ENCODE measurements around the gene FBXO34.
"Not testable (repeated sequence)": the region's sequence is repeated elsewhere in the genome, so short reads cannot be mapped to it uniquely, and the experiment has no call there.

The FBXO34 gene

DNA sequence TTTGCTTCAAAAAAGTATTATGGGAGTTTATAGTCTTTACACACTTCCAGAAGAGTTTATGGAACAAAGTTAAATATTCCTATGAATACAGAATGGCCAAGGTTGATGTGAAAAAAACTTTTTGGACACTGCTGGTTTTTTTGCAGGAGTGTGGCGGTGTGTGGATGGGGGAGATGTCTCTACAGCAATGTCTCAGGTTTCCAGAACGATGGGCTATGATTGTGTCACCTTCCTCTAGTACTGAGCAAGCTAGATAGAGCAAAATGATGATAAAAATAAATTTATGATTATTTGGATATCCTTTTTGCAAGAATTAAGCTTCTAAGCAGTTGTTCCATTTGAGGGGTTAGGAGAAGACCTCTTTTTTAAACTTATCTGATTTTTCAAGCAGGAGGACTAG is 37.9 kb downstream of the FBXO34 start:
- peaks cover 17 to 24% of the 10 kb centered on the region in 2 experiments for H3K4me1 ChIP-seq (ENCODE audit: control insufficient read depth in 1 of 2, insufficient read depth in 1 of 2, low read depth in 1 of 2, low read length in 1 of 2)
- no peaks in the 10 kb centered on the region for H3K9me3 ChIP-seq
- H3K27ac ChIP-seq, result no peak overlapping the region
- no peak overlapping the region for H3K4me3 ChIP-seq (ENCODE audit: low read depth in 1 of 2, low read length in 1 of 2)
- H3K27me3 ChIP-seq, result no peaks in the 10 kb centered on the region
- no peaks in the 10 kb centered on the region for H3K36me3 ChIP-seq
- TF ChIP-seq, protein P1, sequence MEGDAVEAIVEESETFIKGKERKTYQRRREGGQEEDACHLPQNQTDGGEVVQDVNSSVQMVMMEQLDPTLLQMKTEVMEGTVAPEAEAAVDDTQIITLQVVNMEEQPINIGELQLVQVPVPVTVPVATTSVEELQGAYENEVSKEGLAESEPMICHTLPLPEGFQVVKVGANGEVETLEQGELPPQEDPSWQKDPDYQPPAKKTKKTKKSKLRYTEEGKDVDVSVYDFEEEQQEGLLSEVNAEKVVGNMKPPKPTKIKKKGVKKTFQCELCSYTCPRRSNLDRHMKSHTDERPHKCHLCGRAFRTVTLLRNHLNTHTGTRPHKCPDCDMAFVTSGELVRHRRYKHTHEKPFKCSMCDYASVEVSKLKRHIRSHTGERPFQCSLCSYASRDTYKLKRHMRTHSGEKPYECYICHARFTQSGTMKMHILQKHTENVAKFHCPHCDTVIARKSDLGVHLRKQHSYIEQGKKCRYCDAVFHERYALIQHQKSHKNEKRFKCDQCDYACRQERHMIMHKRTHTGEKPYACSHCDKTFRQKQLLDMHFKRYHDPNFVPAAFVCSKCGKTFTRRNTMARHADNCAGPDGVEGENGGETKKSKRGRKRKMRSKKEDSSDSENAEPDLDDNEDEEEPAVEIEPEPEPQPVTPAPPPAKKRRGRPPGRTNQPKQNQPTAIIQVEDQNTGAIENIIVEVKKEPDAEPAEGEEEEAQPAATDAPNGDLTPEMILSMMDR (IDR thresholded peaks at IDR 0.05), result no peak

DNA sequence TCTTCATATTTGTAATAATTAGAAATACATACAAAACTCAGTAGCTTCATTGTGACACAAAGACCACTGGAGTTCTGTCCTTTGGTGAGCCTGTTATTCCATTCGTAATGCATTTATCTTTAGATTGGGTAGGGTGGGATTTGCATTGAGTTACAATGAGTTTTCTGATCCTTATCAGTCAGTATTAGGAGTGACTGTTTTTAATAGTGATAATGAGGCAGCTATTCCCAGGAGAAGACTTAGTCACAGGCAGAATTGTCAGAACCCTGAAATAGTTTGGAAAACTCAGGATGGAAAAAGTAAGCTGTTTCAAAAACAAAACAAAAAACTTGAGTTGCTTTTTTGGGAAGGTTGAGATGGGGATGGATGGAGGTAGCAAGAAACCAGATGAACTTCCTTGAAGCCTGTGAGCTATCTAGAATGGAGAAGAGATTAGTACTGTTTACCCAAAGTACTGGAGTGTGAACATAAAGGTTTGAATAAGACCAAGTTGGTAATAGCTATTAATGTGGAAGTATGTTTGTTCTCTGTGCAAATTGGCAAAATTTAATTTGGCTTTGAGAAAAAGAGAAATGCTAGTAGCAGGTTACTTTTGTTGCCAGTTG is 38.6 kb downstream of the FBXO34 start:
- no peaks in the 10 kb centered on the region for H3K27me3 ChIP-seq

DNA sequence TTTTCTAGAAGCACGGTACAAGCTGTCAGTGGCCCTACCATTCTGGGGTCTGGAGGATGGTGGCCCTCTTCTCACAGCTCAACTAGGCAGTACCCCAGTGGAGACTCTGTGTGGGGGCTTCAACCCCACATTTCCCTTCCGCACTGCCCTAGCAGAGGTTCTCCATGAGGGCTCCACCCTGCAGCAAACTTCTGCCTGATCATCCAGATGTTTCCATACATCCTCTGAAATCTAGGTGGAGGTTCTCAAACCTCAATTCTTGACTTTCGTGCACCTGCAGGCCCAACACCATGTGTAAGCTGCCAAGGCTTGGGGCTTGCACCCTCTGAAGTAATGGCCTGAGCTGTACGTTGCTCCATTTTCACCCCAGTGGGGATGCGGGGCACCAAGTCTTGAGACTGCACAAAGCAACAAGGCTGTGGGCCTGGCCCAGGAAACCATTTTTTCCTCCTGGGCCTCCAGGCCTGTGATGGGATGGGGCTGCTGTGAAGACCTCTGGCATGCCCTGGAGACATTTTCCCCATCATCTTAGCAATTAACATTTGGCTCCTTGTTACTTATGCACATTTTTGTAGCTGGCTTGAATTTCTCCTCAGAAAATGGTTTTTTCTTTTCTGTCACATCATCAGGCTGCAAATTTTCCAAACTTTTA is 41.3 kb downstream of the FBXO34 start:
- H3K4me1 ChIP-seq (ENCODE audit: control insufficient read depth in 1 of 2, insufficient read depth in 1 of 2, low read depth in 1 of 2, low read length in 1 of 2), result peaks cover 7 to 15% of the 10 kb centered on the region in 2 experiments
- not testable (repeated sequence) for H3K9me3 ChIP-seq; H3K36me3 ChIP-seq; H3K27me3 ChIP-seq; H3K27ac ChIP-seq; H3K4me3 ChIP-seq (ENCODE audit: low read depth in 1 of 2, low read length in 1 of 2)

More for the DNA sequence above, 38.6 kb downstream of the FBXO34 start:
- Histone ChIP-seq H3K9me3 (no peaks in the 10 kb centered on the region), H3K36me3 (no peaks in the 10 kb centered on the region), H3K4me3 (ENCODE audit: low read depth in 1 of 2, low read length in 1 of 2) (no peak overlapping the region), H3K4me1 (ENCODE audit: control insufficient read depth in 1 of 2, insufficient read depth in 1 of 2, low read depth in 1 of 2, low read length in 1 of 2) (peaks cover 10 to 17% of the 10 kb centered on the region in 2 experiments), H3K27ac (no peak overlapping the region)
- TF ChIP-seq, protein P1 (IDR thresholded peaks at IDR 0.05), result no peak

DNA sequence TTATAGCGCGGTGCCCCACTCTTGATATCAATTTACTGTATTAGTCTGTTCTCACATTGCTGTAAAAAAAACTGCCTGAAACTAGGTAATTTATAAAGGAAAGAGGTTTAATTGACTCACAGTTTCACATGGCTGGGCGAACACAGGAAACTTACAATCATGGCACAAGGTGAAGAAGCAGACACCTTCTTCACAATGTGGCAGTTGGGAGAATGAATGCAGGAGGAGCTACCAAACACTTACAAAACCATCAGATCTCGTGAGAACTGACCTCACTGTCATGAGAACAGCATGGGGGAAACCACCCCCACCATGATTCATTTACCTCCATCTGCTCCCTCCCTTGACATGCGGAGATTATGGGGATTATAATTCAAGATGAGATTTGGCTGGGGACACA is 42.3 kb downstream of the FBXO34 start:
- no peak overlapping the region for H3K4me3 ChIP-seq (ENCODE audit: low read depth in 1 of 2, low read length in 1 of 2)
- TF ChIP-seq, protein P1 (IDR thresholded peaks at IDR 0.05), result no peak
- no peaks in the 10 kb centered on the region for H3K27me3 ChIP-seq
- no peaks in the 10 kb centered on the region for H3K9me3 ChIP-seq
- H3K36me3 ChIP-seq, result peaks cover 4% of the 10 kb centered on the region
- peaks cover 7 to 15% of the 10 kb centered on the region in 2 experiments for H3K4me1 ChIP-seq (ENCODE audit: control insufficient read depth in 1 of 2, insufficient read depth in 1 of 2, low read depth in 1 of 2, low read length in 1 of 2)
- no peak overlapping the region for H3K27ac ChIP-seq

DNA sequence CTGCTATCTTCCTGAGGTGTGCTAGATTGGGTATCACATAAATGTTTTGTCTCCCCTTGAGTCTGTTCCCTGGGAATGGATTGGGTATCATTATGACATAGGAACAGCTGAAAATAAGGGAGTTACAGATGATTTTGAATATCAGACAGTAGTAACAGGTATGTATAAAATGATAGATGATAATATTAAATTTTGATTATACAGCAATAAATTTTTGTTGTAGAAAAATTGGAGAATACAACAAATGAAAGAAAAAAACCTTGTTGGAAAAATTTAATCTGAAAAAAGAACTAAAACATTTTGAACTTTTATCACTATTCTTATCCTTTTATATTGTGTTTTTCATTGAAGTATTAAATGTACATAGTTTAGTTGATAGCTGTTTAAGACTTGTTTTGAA is 43.2 kb downstream of the FBXO34 start:
- no peak overlapping the region for H3K4me3 ChIP-seq (ENCODE audit: low read depth in 1 of 2, low read length in 1 of 2)
- no peaks in the 10 kb centered on the region for H3K27me3 ChIP-seq
- H3K4me1 ChIP-seq (ENCODE audit: control insufficient read depth in 1 of 2, insufficient read depth in 1 of 2, low read depth in 1 of 2, low read length in 1 of 2), result peaks cover 7 to 15% of the 10 kb centered on the region in 2 experiments
- no peak overlapping the region for H3K27ac ChIP-seq
- H3K9me3 ChIP-seq, result no peaks in the 10 kb centered on the region
- TF ChIP-seq, protein P1 (IDR thresholded peaks at IDR 0.05), result no peak
- peaks cover 4% of the 10 kb centered on the region for H3K36me3 ChIP-seq

DNA sequence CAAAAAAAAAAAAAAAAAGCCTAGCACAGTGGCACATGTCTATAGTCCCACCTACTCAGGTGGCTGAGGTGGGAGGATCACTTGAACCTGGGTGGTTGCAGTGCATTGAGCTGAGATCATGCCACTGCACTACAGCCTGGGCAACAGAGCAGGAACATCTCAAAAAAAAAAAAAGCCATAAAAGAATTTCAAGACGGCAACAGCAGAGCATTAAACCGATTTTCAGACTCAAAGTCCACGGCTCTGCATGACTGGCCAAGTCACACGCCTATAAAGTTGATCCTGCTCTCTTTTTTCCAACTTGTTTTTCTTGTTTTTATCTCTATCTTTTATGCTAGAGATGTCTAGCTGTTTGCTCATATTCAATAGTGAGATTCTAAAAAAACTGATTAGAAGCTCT is 45.3 kb downstream of the FBXO34 start:
- Histone ChIP-seq H3K4me1 (ENCODE audit: control insufficient read depth in 1 of 2, insufficient read depth in 1 of 2, low read depth in 1 of 2, low read length in 1 of 2) (no peaks in the 10 kb centered on the region), H3K27ac (no peak overlapping the region), H3K36me3 (peaks cover 4% of the 10 kb centered on the region), H3K27me3 (no peaks in the 10 kb centered on the region), H3K4me3 (ENCODE audit: low read depth in 1 of 2, low read length in 1 of 2) (no peak overlapping the region), H3K9me3 (no peaks in the 10 kb centered on the region)
- TF ChIP-seq, protein P1 (IDR thresholded peaks at IDR 0.05), result no peak

Data from neutrophil (primary cell).